Activated CD4-positive, alpha-beta T cell treated with anti-CD3 and anti-CD28 coated beads, Interleukin-2, amount 10 ng/mL, durations not matched to agents 7 days and 5 days (primary cell): ENCODE measurements around the gene BCL2L14. TPM values are rescaled to one million over a fixed set of nuclear protein-coding genes. Genes with fewer than 3 reads are reported as not detected.
"Not testable (repeated sequence)": the region's sequence is repeated elsewhere in the genome, so short reads cannot be mapped to it uniquely, and the experiment has no call there.

Source experiments
- CTCF ChIA-PET: fragments of 350-600 bp; sonication (Branson Sonifier 250); formaldehyde crosslinking; loops from one replicate; lab custom pipeline; 2021; ENCODE audit warnings: antibody characterized with exemption; lab: Charles Lee
- POLR2A ChIA-PET: fragments of 350-600 bp; sonication (Branson Sonifier 250); formaldehyde crosslinking; loops from one replicate; lab custom pipeline; 2021; ENCODE audit warnings: antibody characterized with exemption; lab: Charles Lee
- DNase-seq: peaks from one replicate; pipeline ENCODE4 v3.0.0-alpha.2; 2020
- H3K27ac Mint-ChIP-seq: one replicate; pipeline ENCODE4 v1.8.0; 2021; ENCODE audit warnings: mild to moderate bottlenecking, moderate library complexity, mixed read lengths
- H3K27me3 Mint-ChIP-seq: one replicate; pipeline ENCODE4 v1.8.0; 2021; ENCODE audit warnings: mixed read lengths
- H3K36me3 Mint-ChIP-seq: one replicate; pipeline ENCODE4 v1.8.0; 2021; ENCODE audit warnings: low read depth, mixed read lengths
- H3K4me1 Mint-ChIP-seq: one replicate; pipeline ENCODE4 v1.8.0; 2021; ENCODE audit warnings: mixed read lengths
- H3K4me3 Mint-ChIP-seq: one replicate; pipeline ENCODE4 v1.8.0; 2021; ENCODE audit warnings: mild to moderate bottlenecking, moderate library complexity, mixed read lengths
- H3K9me3 Mint-ChIP-seq: one replicate; pipeline ENCODE4 v1.8.0; 2021; ENCODE audit warnings: mixed read lengths
- total RNA-seq, 2 experiments: library from RNA; stranded (reverse); gene quantifications; one replicate each; pipeline ENCODE4 v1.2.3, GENCODE V29; 2021

Gene BCL2L14
- total RNA-seq, 2 experiments from 2014 or later = 6.5 to 8.0 TPM

GRCh38 chr12:12094481-12094880 is 23.7 kb downstream of the BCL2L14 start:
- no peak for DNase-seq
- ChIA-PET POLR2A (no interaction called here), CTCF (interaction anchor here (0.6 to 1.2 kb wide), 4 partner anchors 99 to 1395 kb away, joined by 3 to 5 read pairs (median 3); no protein-coding TSS in a partner anchor)
- H3K9me3 Mint-ChIP-seq = peaks cover 2% of the 10 kb centered on the region
- no peak overlapping the region for H3K27ac Mint-ChIP-seq
- no peaks in the 10 kb centered on the region for H3K4me1 Mint-ChIP-seq
- no peak overlapping the region for H3K4me3 Mint-ChIP-seq
- H3K36me3 Mint-ChIP-seq = peaks cover 17% of the 10 kb centered on the region
- H3K27me3 Mint-ChIP-seq = no peaks in the 10 kb centered on the region

- H3K36me3 Mint-ChIP-seq = peaks cover 19% of the 10 kb centered on the region
- peaks cover 2% of the 10 kb centered on the region for H3K9me3 Mint-ChIP-seq
- ChIA-PET POLR2A (no interaction called here), CTCF (interaction anchor here (0.6 to 1.2 kb wide), 4 partner anchors 100 to 1395 kb away, joined by 3 to 5 read pairs (median 3); no protein-coding TSS in a partner anchor)
- H3K27ac Mint-ChIP-seq = no peak overlapping the region
- H3K4me1 Mint-ChIP-seq = no peaks in the 10 kb centered on the region
- H3K4me3 Mint-ChIP-seq = no peak overlapping the region
- H3K27me3 Mint-ChIP-seq = no peaks in the 10 kb centered on the region
- DNase-seq = no peak
These were observed 24.3 kb downstream of the BCL2L14 start for GRCh38 chr12:12095021-12095420.

- peaks cover 24% of the 10 kb centered on the region for H3K36me3 Mint-ChIP-seq
- peaks cover 2% of the 10 kb centered on the region for H3K9me3 Mint-ChIP-seq
- H3K27ac Mint-ChIP-seq = no peak overlapping the region
- no peak for DNase-seq
- no peaks in the 10 kb centered on the region for H3K27me3 Mint-ChIP-seq
- POLR2A ChIA-PET = no interaction called here
- no peak overlapping the region for H3K4me3 Mint-ChIP-seq
- no peaks in the 10 kb centered on the region for H3K4me1 Mint-ChIP-seq
- CTCF ChIA-PET = no interaction called here
These were observed 27.4 kb downstream of the BCL2L14 start for GRCh38 chr12:12097891-12098690.

- no peaks in the 10 kb centered on the region for H3K4me1 Mint-ChIP-seq
- peaks cover 24% of the 10 kb centered on the region for H3K36me3 Mint-ChIP-seq
- H3K27ac Mint-ChIP-seq = no peak overlapping the region
- H3K4me3 Mint-ChIP-seq = no peak overlapping the region
- H3K27me3 Mint-ChIP-seq = no peaks in the 10 kb centered on the region
- CTCF ChIA-PET = no interaction called here
- POLR2A ChIA-PET = no interaction called here
- peaks cover 2% of the 10 kb centered on the region for H3K9me3 Mint-ChIP-seq
- DNase-seq = no peak
These were observed 27.9 kb downstream of the BCL2L14 start for GRCh38 chr12:12098691-12099015.

GRCh38 chr12:12099102-12099501 is 28.4 kb downstream of the BCL2L14 start:
- no peak overlapping the region for H3K4me3 Mint-ChIP-seq
- H3K27ac Mint-ChIP-seq = no peak overlapping the region
- no peaks in the 10 kb centered on the region for H3K27me3 Mint-ChIP-seq
- H3K9me3 Mint-ChIP-seq = peaks cover 2% of the 10 kb centered on the region
- POLR2A ChIA-PET = no interaction called here
- peaks cover 24% of the 10 kb centered on the region for H3K36me3 Mint-ChIP-seq
- no peak for DNase-seq
- CTCF ChIA-PET = no interaction called here
- no peaks in the 10 kb centered on the region for H3K4me1 Mint-ChIP-seq

GRCh38 chr12:12107678-12108077 is 36.9 kb downstream of the BCL2L14 start:
- H3K27ac Mint-ChIP-seq = no peak overlapping the region
- H3K36me3 Mint-ChIP-seq = peaks cover 9% of the 10 kb centered on the region
- DNase-seq = no peak
- peaks cover 23% of the 10 kb centered on the region for H3K9me3 Mint-ChIP-seq
- POLR2A ChIA-PET = no interaction called here
- peaks cover 4% of the 10 kb centered on the region for H3K27me3 Mint-ChIP-seq
- CTCF ChIA-PET = no interaction called here
- H3K4me1 Mint-ChIP-seq = peaks cover 2% of the 10 kb centered on the region
- no peak overlapping the region for H3K4me3 Mint-ChIP-seq

- no peak for DNase-seq
- peaks cover 9% of the 10 kb centered on the region for H3K36me3 Mint-ChIP-seq
- H3K27me3 Mint-ChIP-seq = peaks cover 4% of the 10 kb centered on the region
- peaks cover 2% of the 10 kb centered on the region for H3K4me1 Mint-ChIP-seq
- CTCF ChIA-PET = no interaction called here
- no peak overlapping the region for H3K4me3 Mint-ChIP-seq
- POLR2A ChIA-PET = no interaction called here
- peaks cover 23% of the 10 kb centered on the region for H3K9me3 Mint-ChIP-seq
- no peak overlapping the region for H3K27ac Mint-ChIP-seq
These were observed 37.8 kb downstream of the BCL2L14 start for GRCh38 chr12:12108441-12109058.

- CTCF ChIA-PET, DNase-seq, H3K27me3 Mint-ChIP-seq, POLR2A ChIA-PET, H3K36me3 Mint-ChIP-seq, H3K4me1 Mint-ChIP-seq: not testable (repeated sequence)
- peaks cover 19% of the 10 kb centered on the region for H3K9me3 Mint-ChIP-seq
- peak overlapping the region; percentile 72 for H3K4me3 Mint-ChIP-seq
- peak overlapping the region; percentile 22 for H3K27ac Mint-ChIP-seq
These were observed 40.3 kb downstream of the BCL2L14 start for GRCh38 chr12:12110923-12111555.

GRCh38 chr12:12115514-12115913 is 44.8 kb downstream of the BCL2L14 start:
- DNase-seq = no peak
- Mint-ChIP-seq H3K4me3 (no peak overlapping the region), H3K27ac (no peak overlapping the region), H3K27me3 (no peaks in the 10 kb centered on the region), H3K36me3 (no peaks in the 10 kb centered on the region), H3K4me1 (peaks cover 2% of the 10 kb centered on the region), H3K9me3 (no peaks in the 10 kb centered on the region)
- CTCF ChIA-PET = interaction anchor here (0.7 kb wide), 1 partner anchor 557 kb away, joined by 3 read pairs; no protein-coding TSS in a partner anchor
- POLR2A ChIA-PET = no interaction called here

- Mint-ChIP-seq H3K9me3 (no peaks in the 10 kb centered on the region), H3K27ac (no peak overlapping the region), H3K27me3 (no peaks in the 10 kb centered on the region), H3K4me1 (no peaks in the 10 kb centered on the region), H3K4me3 (no peak overlapping the region), H3K36me3 (no peaks in the 10 kb centered on the region)
- DNase-seq = no peak
- POLR2A ChIA-PET = no interaction called here
- CTCF ChIA-PET = interaction anchor here (0.9 kb wide), 1 partner anchor 1966 kb away, joined by 3 read pairs; no protein-coding TSS in a partner anchor
These were observed 45.9 kb downstream of the BCL2L14 start for GRCh38 chr12:12116677-12117076.

- Mint-ChIP-seq H3K4me3 (no peak overlapping the region), H3K9me3 (no peaks in the 10 kb centered on the region), H3K27ac (no peak overlapping the region), H3K4me1 (no peaks in the 10 kb centered on the region), H3K36me3 (no peaks in the 10 kb centered on the region), H3K27me3 (no peaks in the 10 kb centered on the region)
- ChIA-PET POLR2A (no interaction called here), CTCF (interaction anchor here (0.7 kb wide), 1 partner anchor 19 kb away, joined by 4 read pairs; no protein-coding TSS in a partner anchor)
- DNase-seq = no peak
These were observed 50.3 kb downstream of the BCL2L14 start for GRCh38 chr12:12121061-12121460.

GRCh38 chr12:12123036-12123604 is 52.4 kb downstream of the BCL2L14 start:
- no peaks in the 10 kb centered on the region for H3K27me3 Mint-ChIP-seq
- ChIA-PET CTCF (no interaction called here), POLR2A (no interaction called here)

GRCh38 chr12:12126551-12126950 is 55.8 kb downstream of the BCL2L14 start:
- H3K4me1 Mint-ChIP-seq = no peaks in the 10 kb centered on the region
- H3K27me3 Mint-ChIP-seq = no peaks in the 10 kb centered on the region
- H3K9me3 Mint-ChIP-seq = no peaks in the 10 kb centered on the region
- POLR2A ChIA-PET = no interaction called here
- H3K36me3 Mint-ChIP-seq = no peaks in the 10 kb centered on the region
- H3K4me3 Mint-ChIP-seq = no peak overlapping the region
- DNase-seq = no peak
- no peak overlapping the region for H3K27ac Mint-ChIP-seq
- CTCF ChIA-PET = interaction anchor here (0.6 kb wide), 1 partner anchor 194 kb away, joined by 3 read pairs; no protein-coding TSS in a partner anchor

More at GRCh38 chr12:12123036-12123604, 52.4 kb downstream of the BCL2L14 start:
- no peak for DNase-seq
- no peaks in the 10 kb centered on the region for H3K9me3 Mint-ChIP-seq
- H3K4me3 Mint-ChIP-seq = no peak overlapping the region
- H3K27ac Mint-ChIP-seq = no peak overlapping the region
- no peaks in the 10 kb centered on the region for H3K4me1 Mint-ChIP-seq
- H3K36me3 Mint-ChIP-seq = no peaks in the 10 kb centered on the region
